ENCODE data around the gene WDR18. TPM values are rescaled to one million over a fixed set of nuclear protein-coding genes. Genes with fewer than 3 reads are reported as not detected.

Gene WDR18
- total RNA-seq, 2 experiments from 2014 or later, result 39.2 to 49.2 TPM

GRCh38 chr19:943551-944170, 40.5 kb upstream of the WDR18 start:
- ChIA-PET CTCF (no interaction called here), POLR2A (no interaction called here)
- Mint-ChIP-seq H3K27me3 (no peaks in the 10 kb centered on the region), H3K36me3 (ENCODE audit: low read depth) (peaks cover 8% of the 10 kb centered on the region), H3K4me1 (peaks cover 19% of the 10 kb centered on the region), H3K4me3 (no peak overlapping the region), H3K9me3 (no peaks in the 10 kb centered on the region), H3K27ac (no peak overlapping the region)
- DNase-seq, result no peak

DNA sequence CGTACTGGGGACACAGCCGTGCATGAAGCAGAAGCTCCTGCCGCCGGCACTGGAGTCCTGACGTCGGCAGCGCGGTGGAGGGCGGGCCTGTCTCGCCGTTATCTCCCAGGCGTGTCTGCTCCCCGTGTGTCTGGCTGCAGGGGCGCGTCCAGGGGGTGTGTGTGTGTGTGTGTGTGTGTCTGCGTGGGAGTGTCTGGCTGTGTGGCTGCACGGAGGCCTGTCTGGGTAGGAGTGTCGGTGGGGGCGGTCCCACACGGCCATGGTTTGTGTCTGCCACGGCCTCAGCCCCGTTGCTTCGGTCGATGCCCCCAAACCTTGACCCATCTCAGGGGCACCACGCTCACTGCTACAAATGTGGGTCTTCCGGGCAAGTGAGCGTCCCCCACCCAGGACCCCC, 40.0 kb upstream of the WDR18 start:
- H3K27me3 Mint-ChIP-seq, result no peaks in the 10 kb centered on the region
- no peak overlapping the region for H3K4me3 Mint-ChIP-seq
- peaks cover 19% of the 10 kb centered on the region for H3K4me1 Mint-ChIP-seq
- no peak for DNase-seq
- no peak overlapping the region for H3K27ac Mint-ChIP-seq
- H3K9me3 Mint-ChIP-seq, result no peaks in the 10 kb centered on the region
- POLR2A ChIA-PET, result no interaction called here
- H3K36me3 Mint-ChIP-seq (ENCODE audit: low read depth), result peaks cover 8% of the 10 kb centered on the region
- CTCF ChIA-PET, result interaction anchor here (1.3 kb wide), 1 partner anchor 11 kb away, joined by 3 read pairs; no protein-coding TSS in a partner anchor

- no peak overlapping the region for H3K27ac Mint-ChIP-seq
- DNase-seq, result no peak
- no peaks in the 10 kb centered on the region for H3K27me3 Mint-ChIP-seq
- ChIA-PET POLR2A (no interaction called here), CTCF (interaction anchor here (1.3 kb wide), 1 partner anchor 11 kb away, joined by 3 read pairs; no protein-coding TSS in a partner anchor)
- H3K4me3 Mint-ChIP-seq, result no peak overlapping the region
- H3K36me3 Mint-ChIP-seq (ENCODE audit: low read depth), result peaks cover 3% of the 10 kb centered on the region
- no peaks in the 10 kb centered on the region for H3K9me3 Mint-ChIP-seq
- peaks cover 14% of the 10 kb centered on the region for H3K4me1 Mint-ChIP-seq
Measured at GRCh38 chr19:944663-945241, 39.4 kb upstream of the WDR18 start.

DNA sequence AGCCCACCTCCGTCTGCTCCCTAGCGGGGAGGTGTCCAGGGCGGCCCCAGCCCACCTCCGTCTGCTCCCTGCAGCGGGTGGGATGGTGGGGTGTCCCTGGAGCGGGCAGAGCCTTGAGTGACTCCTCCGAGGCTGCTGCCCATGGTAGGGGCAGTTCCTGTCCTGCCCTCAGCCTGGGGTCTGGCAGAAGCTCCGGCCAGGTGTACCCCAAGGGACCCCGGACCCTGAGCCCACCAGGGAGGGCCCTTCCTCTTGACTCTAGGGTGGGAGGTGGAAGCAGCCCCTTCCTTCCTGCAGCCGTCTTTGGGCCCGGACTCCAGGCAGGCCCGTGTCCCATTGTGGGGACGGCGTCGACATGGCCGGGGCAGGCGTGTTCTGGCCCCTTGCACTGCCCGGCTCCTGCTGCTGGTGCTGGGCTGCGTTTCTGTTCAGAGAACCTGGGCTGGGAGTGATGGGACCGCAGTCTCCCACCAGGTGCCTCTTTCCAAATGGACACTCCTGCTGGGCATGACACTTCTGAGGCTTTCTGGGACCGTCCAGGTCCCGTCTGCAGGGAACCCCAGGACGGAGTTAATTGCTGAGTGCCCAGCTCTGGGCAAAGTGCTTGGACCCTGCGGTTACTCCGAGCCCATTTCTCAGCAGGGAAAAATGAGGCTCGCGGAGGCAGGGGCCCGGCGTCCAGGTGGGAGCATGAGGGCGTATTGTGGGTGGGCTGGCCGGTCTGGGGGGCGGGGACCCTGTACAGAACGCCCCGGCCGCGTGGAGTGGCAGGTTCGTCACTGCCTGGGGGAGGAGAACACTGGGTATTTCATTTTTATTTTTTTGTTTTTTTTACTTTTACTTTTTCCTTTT, 38.5 kb upstream of the WDR18 start:
- CTCF ChIA-PET, result interaction anchor here (1.3 kb wide), 1 partner anchor 12 kb away, joined by 3 read pairs; no protein-coding TSS in a partner anchor
- Mint-ChIP-seq H3K36me3 (ENCODE audit: low read depth) (peaks cover 3% of the 10 kb centered on the region), H3K27me3 (no peaks in the 10 kb centered on the region), H3K4me1 (peaks cover 10% of the 10 kb centered on the region), H3K9me3 (no peaks in the 10 kb centered on the region), H3K4me3 (no peak overlapping the region), H3K27ac (no peak overlapping the region)
- POLR2A ChIA-PET, result no interaction called here
- no peak for DNase-seq

GRCh38 chr19:947090-947706, 36.9 kb upstream of the WDR18 start:
- Mint-ChIP-seq H3K9me3 (no peaks in the 10 kb centered on the region), H3K4me1 (peaks cover 7% of the 10 kb centered on the region), H3K27me3 (no peaks in the 10 kb centered on the region), H3K4me3 (no peak overlapping the region), H3K36me3 (ENCODE audit: low read depth) (no peaks in the 10 kb centered on the region), H3K27ac (no peak overlapping the region)
- DNase-seq, result no peak
- POLR2A ChIA-PET, result no interaction called here
- CTCF ChIA-PET, result interaction anchor here (1.3 kb wide), 1 partner anchor 37 kb away, joined by 3 read pairs; the partner anchor contains the start of gene WDR18

- H3K36me3 Mint-ChIP-seq (ENCODE audit: low read depth), result no peaks in the 10 kb centered on the region
- H3K9me3 Mint-ChIP-seq, result no peaks in the 10 kb centered on the region
- no peaks in the 10 kb centered on the region for H3K27me3 Mint-ChIP-seq
- no peak for DNase-seq
- no peak overlapping the region for H3K4me3 Mint-ChIP-seq
- H3K27ac Mint-ChIP-seq, result no peak overlapping the region
- ChIA-PET POLR2A (no interaction called here), CTCF (interaction anchor here (1.3 kb wide), 1 partner anchor 36 kb away, joined by 3 read pairs; the partner anchor contains the start of gene WDR18)
- peaks cover 10% of the 10 kb centered on the region for H3K4me1 Mint-ChIP-seq
Measured at GRCh38 chr19:947707-948539, 36.2 kb upstream of the WDR18 start.

DNA sequence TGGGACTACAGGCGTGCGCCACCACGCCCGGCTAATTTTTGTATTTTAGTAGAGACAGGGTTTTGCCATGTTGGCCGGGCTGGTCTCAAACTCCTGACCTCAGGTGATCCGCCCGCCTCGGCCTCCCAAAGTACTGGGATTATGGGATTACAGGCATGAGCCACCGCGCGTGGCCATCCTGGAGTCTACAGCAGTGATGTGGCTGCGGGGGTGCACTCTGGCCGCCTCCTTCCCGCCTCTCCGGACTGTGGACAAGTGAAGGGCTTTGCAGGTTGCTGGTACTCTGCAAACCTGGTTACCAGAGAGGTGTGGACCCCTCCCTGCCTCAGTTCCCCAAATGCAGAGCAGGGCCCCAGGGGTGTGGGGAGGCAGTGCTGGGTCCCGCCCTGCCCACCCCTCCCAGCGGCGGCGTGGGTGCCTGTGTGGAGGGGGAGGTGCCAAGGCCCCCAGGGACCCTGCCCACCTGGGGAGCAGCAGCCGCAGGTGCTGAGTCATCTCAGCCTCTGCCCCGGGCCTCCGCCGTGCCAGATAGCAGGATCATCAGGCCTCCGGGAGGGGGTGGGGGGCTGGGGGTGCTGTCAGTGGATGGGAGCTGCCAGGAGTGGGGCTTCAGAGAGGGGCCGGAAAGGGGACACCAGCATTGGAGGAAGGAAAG, 35.2 kb upstream of the WDR18 start:
- Mint-ChIP-seq H3K27ac (no peak overlapping the region), H3K4me1 (peaks cover 18% of the 10 kb centered on the region), H3K36me3 (ENCODE audit: low read depth) (no peaks in the 10 kb centered on the region), H3K9me3 (no peaks in the 10 kb centered on the region), H3K4me3 (no peak overlapping the region), H3K27me3 (no peaks in the 10 kb centered on the region)
- no peak for DNase-seq
- ChIA-PET POLR2A (no interaction called here), CTCF (no interaction called here)

DNA sequence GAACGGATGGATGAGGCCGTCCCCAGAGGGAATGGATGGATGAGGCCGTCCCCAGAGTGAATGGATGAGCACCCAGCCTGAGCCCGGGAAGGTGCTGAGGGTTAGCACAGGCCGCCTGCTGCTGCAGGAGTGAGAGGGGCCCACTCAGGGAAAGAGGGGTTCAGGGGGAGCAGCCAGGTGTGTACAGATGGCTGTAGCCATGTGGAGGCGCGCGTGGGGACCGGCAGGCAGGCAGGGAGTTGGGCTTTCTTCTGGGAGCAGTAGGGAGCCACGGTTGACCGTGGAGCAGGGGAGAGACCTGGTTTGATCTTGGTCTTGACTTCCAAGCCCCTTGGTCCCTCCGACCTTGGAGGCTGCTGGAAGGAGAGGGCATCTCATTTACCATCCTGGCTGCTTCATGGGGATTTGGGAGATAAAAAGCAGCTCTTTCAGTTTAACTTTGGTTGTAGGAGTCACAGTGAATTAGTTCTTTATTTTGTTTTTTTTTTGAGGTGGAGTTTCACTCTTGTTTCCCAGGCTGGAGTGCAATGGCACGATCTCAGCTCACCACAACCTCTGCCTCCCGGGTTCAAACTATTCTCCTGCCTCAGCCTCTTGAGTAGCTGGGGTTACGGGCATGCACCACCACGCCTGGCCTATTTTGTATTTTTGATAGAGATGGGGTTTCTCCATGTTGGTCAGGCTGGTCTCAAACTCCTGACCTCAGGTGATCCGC, 33.6 kb upstream of the WDR18 start:
- peak overlapping the region; percentile 41 for H3K27ac Mint-ChIP-seq

DNA sequence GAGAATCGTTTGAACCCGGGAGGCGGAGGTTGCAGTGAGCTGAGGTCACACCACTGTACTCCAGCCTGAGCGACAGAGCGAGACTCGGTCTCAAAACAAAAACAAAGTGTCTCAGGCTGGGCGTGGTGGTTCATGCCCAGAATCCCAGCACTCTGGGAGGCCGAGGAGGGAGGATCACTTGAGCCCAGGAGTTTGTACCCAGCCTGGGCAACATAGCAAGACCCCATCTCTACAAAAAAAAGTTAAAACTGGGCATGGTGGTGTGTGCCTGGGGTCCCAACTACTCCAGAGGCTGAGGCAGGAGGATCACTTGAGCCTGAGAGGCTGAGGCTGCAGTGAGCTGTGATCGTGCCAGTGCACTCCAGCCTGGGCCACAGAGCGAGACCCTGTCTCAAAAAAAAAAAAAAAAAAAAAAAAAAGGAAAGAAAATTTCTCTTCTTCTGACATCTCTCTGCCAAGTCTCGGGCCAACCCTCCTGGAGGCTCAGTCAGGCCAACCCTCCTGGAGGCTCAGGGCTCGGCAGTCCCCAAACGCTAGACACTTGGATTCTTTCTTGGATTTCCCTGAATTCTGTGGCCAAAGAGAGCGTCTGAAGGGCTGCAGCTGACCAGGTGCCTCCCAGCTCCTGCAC, 32.0 kb upstream of the WDR18 start:
- no peak overlapping the region for H3K4me3 Mint-ChIP-seq
- CTCF ChIA-PET, result interaction anchor here (0.7 kb wide), 1 partner anchor 56 kb away, joined by 3 read pairs; no protein-coding TSS in a partner anchor
- no peak overlapping the region for H3K27ac Mint-ChIP-seq

More for the DNA sequence above, 33.6 kb upstream of the WDR18 start:
- ChIA-PET CTCF (no interaction called here), POLR2A (interaction anchor here (0.7 kb wide), 1 partner anchor 444 kb away, joined by 5 read pairs; no protein-coding TSS in a partner anchor)
- Mint-ChIP-seq H3K4me1 (peaks cover 18% of the 10 kb centered on the region), H3K4me3 (no peak overlapping the region), H3K27me3 (no peaks in the 10 kb centered on the region), H3K36me3 (ENCODE audit: low read depth) (no peaks in the 10 kb centered on the region), H3K9me3 (no peaks in the 10 kb centered on the region)
- no peak for DNase-seq

GRCh38 chr19:952680-953444, 31.3 kb upstream of the WDR18 start:
- peak overlapping the region; percentile 36 for H3K4me3 Mint-ChIP-seq
- no peaks in the 10 kb centered on the region for H3K36me3 Mint-ChIP-seq (ENCODE audit: low read depth)
- peak; percentile 27 for DNase-seq
- H3K4me1 Mint-ChIP-seq, result peaks cover 18% of the 10 kb centered on the region
- no peaks in the 10 kb centered on the region for H3K9me3 Mint-ChIP-seq
- H3K27me3 Mint-ChIP-seq, result no peaks in the 10 kb centered on the region
- H3K27ac Mint-ChIP-seq, result peak overlapping the region; percentile 60
- ChIA-PET CTCF (no interaction called here), POLR2A (no interaction called here)

More for the DNA sequence above, 32.0 kb upstream of the WDR18 start:
- no peaks in the 10 kb centered on the region for H3K36me3 Mint-ChIP-seq (ENCODE audit: low read depth)
- DNase-seq, result no peak
- POLR2A ChIA-PET, result no interaction called here
- peaks cover 18% of the 10 kb centered on the region for H3K4me1 Mint-ChIP-seq
- no peaks in the 10 kb centered on the region for H3K9me3 Mint-ChIP-seq
- H3K27me3 Mint-ChIP-seq, result no peaks in the 10 kb centered on the region
